HG02798 (cell line): ENCODE measurements around the gene CLBA1.
"Not testable (repeated sequence)": the region's sequence is repeated elsewhere in the genome, so short reads cannot be mapped to it uniquely, and the experiment has no call there.

Experiments
- ATAC-seq: cut with Tn5 transposase; IDR thresholded peaks from one replicate; pipeline ENCODE4 v1.9.1; 2021; ENCODE audit warnings: mild to moderate bottlenecking; ENCODE audit not compliant: unreplicated experiment, poor library complexity

The CLBA1 gene

GRCh38 chr14:104985675-104986486, at the start of gene CLBA1:
TSS of gene CLBA1 (plus strand) at chr14:104985788. CDS start at chr14:104986432, 644 bp downstream.
- peak; percentile 95 for ATAC-seq

GRCh38 chr14:104935955-104936354, 49.6 kb upstream of the CLBA1 start:
- no peak for ATAC-seq

GRCh38 chr14:104936361-104937155, 49.0 kb upstream of the CLBA1 start:
- no peak for ATAC-seq

GRCh38 chr14:104937161-104937560, 48.4 kb upstream of the CLBA1 start:
- no peak for ATAC-seq

- no peak for ATAC-seq
Measured at GRCh38 chr14:104937694-104938365, 47.8 kb upstream of the CLBA1 start.

GRCh38 chr14:104938436-104938835, 47.2 kb upstream of the CLBA1 start:
- ATAC-seq = no peak

- ATAC-seq = no peak
Measured at GRCh38 chr14:104938960-104939359, 46.6 kb upstream of the CLBA1 start.

- no peak for ATAC-seq
Measured at GRCh38 chr14:104939666-104940410, 45.8 kb upstream of the CLBA1 start.

- ATAC-seq = no peak
Measured at GRCh38 chr14:104940526-104941150, 45.0 kb upstream of the CLBA1 start.

- ATAC-seq = no peak
Measured at GRCh38 chr14:104941508-104942365, 43.9 kb upstream of the CLBA1 start.

- ATAC-seq = no peak
Measured at GRCh38 chr14:104942586-104942985, 43.0 kb upstream of the CLBA1 start.

GRCh38 chr14:104943216-104944015, 42.2 kb upstream of the CLBA1 start:
- ATAC-seq = not testable (repeated sequence)

GRCh38 chr14:104944016-104944308, 41.6 kb upstream of the CLBA1 start:
- ATAC-seq = not testable (repeated sequence)

GRCh38 chr14:104944436-104945205, 41.0 kb upstream of the CLBA1 start:
- not testable (repeated sequence) for ATAC-seq

GRCh38 chr14:104945266-104945665, 40.3 kb upstream of the CLBA1 start:
- not testable (repeated sequence) for ATAC-seq

GRCh38 chr14:104945986-104946965, 39.3 kb upstream of the CLBA1 start:
- not testable (repeated sequence) for ATAC-seq
